NCI-H1417 (cell line): Measurements from ENCODE around the gene RSRC1.

Source experiments
- DNase-seq, 3 experiments: peaks; one replicate each; lab custom pipeline; 2025; lab: John Stamatoyannopoulos, UW

Gene RSRC1

DNA sequence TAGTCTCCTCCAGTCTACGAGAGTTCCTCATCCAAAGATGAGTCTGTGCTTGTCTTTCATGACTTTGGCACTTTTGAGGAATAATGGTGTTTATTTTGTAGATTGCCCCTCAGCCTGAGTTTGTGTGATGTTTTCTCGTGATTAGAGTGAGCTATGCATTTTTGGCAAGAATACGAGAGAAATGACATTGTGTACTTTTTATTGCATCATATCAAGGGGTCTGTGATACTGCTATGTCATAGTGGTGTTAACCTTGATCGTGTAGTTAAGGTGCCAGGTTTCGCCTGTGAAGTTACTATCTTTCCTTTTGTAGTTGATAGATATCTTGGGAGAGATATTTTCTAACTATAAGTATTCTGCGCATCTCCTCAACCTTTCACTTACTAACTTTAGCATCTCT lies 18.9 kb downstream of the RSRC1 start:
- no peak for DNase-seq

DNA sequence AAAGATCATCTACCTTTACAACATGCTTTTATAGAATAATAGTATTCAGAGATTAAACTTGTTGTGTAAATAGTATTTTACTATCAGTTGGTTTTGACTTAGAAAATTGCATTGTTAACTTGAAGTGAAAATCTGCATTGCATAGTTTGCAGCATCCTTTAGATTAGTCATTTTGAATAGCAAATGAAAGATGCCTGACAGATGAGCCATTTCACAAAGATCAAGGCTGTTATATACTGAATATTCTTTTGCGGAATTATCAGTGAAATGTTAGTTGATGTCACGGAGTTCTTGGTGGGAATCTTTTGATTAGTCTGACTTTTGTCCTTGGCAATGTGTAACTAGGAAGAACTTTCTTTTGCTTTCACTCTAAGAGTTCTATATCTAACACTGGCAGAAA lies 24.5 kb downstream of the RSRC1 start:
- no peak for DNase-seq

GRCh38 chr3:158140396-158140795 lies 30.5 kb downstream of the RSRC1 start:
- no peak for DNase-seq

GRCh38 chr3:158148218-158148617 lies 38.3 kb downstream of the RSRC1 start:
- no peak for DNase-seq

DNA sequence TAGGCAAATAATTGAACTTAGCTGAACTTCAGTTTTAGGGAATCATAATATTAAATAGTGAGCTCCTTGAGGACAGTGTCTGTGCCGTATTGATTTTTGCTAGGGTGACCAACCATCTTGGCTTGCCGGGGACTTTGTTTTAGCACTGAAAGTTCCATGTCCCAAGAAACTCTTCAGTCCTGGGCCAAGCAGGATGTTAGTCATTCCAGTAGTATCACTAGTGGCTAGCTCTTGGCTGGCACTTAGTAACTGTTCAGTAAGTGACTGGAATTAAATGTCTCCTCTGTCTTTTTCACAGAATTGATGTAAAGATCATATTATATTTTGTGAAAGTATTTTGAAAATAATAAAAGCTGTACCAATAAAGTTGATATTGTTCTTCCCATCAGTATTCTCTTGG lies 42.3 kb downstream of the RSRC1 start:
- DNase-seq, result no peak

GRCh38 chr3:158158969-158159368 lies 49.1 kb downstream of the RSRC1 start:
- DNase-seq, result no peak

DNA sequence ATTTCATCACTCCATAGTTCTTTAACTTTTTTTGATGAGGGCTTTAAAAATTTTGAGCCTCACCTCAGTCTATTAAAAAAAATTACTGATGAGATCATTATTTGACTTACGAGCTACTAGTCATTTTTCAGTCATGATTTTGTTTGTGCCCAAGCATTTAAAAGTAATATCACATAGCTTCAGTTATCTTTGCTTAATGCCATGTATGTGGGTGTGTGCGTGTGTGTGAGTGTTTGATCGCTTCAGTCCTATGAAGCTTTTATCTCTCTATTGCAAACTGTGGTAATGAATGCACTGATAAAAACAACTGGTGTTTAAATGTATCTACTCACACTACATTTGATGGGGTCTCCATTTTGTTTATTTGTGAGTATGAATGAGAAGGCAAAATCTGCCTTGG lies 49.8 kb downstream of the RSRC1 start:
- DNase-seq, result no peak

- DNase-seq, result no peak
Measured at GRCh38 chr3:158160958-158161357, 51.1 kb downstream of the RSRC1 start.

DNA sequence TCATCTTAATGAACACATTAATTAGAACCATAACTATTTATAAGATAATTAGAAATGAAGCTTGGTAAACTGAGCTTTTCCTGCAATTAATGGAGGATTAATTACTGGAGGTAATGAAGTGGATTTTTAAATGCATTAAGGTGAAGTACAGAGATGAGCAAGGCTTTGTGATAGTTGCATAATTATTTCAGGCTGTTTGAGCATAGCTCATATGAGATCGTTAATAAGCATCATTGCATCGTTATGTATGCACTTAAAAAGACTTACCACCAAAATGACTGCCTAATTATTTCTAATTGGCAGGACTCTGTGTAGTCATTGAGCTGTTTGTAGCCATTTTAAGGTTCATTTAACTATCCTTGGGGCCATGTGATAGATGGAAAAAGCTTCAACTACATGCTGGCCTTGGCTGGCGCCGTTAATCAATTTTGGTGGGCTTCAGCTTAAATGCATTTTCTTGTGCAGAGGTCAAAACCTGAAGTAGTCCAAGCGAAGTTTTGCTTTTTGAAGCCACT lies 55.3 kb downstream of the RSRC1 start:
- peak in 1 of 3 experiments; percentile 61 for DNase-seq

DNA sequence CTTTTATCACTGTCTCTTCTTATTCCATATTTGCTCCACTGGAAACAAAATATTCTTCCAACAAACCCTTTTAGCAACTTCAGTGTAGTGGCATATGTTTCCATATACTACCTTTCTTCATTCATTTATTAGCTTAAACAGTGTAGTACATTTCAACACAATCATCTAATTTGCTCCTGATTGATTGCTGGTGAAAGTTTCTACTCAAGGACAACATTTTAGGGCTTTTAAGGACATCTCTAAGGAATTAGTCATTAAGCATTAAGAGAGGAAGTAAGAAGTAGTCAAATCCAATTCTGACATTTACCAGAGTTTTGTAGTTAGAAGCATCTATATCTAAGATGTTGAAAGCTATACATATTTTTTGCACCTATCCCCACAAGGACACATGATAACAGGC lies 55.8 kb downstream of the RSRC1 start:
- no peak for DNase-seq

DNA sequence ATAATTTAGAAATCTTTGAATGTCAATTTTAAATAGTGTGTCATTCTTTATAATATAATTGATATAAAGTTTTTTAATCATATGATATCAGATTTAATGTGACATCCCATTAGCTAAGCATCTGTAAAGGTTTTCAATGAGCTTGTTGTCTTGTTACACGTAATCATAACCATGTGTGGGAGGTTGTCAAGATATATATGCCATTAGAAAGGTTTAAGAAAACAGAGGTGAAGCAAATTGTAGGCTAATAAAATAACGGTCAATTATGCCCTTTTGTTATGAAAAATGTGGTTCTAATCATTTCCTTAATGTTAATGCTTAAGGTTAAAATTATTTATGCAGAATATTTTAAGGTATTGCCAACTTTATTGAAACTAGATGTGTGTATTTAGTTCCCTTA lies 56.3 kb downstream of the RSRC1 start:
- peak in 1 of 3 experiments; percentile 20 for DNase-seq

- no peak for DNase-seq
Measured at GRCh38 chr3:158167737-158168557, 58.1 kb downstream of the RSRC1 start.

- no peak for DNase-seq
Measured at GRCh38 chr3:158169091-158169491, 59.2 kb downstream of the RSRC1 start.

GRCh38 chr3:158181096-158181495 lies 71.2 kb downstream of the RSRC1 start:
- no peak for DNase-seq

- no peak for DNase-seq
Measured at GRCh38 chr3:158185711-158186110, 75.8 kb downstream of the RSRC1 start.

DNA sequence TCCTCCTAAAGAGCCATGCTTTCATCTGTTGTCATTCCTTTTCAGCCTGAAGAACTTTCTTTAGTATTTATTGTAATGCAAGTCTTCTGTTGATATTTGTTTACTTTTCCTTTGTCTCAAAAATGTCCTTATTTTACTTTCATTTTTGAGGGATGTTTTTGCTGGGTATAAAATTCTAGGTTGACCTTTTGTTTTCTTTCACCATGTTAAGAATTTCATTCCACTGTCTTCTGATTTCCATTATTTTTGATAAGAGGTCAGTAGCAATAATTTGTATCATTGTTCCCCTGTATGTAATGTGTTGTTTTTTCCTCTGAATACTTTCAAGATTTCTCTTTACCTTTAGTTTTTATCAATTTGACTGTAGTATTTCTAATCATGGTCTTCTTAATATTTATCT lies 91.1 kb downstream of the RSRC1 start:
- DNase-seq, result no peak

DNA sequence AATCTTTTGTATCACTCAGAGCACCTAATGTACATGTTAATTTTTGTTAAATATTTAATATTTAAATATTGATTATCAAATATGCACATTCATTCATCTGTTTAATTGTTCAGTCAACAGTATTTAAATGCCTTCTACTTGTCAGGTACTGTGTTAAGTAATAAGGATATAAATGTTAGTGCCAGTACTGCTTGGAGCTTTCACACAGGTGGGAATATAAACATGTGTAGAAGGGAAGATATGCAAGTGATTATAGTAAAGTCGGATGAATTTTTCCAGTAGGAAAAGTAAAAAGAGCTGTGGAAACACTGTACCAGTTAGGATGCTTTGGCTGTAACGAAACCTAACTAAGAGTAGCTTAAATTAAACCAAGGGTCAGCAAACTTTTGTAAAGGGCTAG lies 95.4 kb downstream of the RSRC1 start:
- no peak for DNase-seq

GRCh38 chr3:158205994-158206393 lies 96.1 kb downstream of the RSRC1 start:
- DNase-seq, result no peak

DNA sequence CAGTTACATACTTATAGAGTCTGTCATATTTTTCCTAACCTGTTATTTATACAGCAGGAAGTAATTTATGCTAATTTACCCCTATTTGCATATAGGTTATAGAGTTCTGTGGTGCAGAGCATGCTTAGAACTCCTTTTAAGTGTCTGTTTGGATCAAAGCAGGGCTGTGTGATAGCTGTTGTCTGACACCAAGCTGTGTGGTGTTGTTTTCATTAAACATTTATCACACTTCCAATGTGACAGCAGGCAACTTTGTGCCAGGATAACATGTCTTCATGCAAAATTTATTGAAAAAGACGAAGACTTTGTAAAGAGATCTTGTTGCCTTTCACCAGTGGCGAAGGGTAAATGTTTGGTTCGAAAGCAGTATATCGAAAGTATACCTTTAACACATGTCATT lies 100.2 kb downstream of the RSRC1 start:
- DNase-seq, result no peak

- DNase-seq, result no peak
Measured at GRCh38 chr3:158213461-158213860, 103.6 kb downstream of the RSRC1 start.

DNA sequence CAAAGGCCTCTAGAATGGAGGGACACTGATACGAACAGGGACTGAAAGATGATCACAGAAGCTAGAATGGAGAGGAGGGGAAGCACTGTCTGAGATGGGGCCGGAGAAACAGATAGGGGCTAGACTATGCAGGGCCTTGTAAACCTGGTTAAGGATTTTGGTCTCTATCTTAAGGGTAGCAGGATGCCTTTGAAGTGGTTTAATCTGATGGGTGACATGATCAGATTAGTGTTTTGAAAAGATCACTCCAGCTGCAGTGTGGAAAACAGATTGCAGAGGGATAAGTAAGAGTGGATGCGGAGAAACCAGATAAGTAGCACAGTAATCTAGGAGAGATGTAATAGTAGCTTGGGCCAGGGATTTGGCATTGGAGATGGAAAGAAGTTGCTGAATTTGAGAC lies 108.1 kb downstream of the RSRC1 start:
- no peak for DNase-seq

- DNase-seq, result no peak
Measured at GRCh38 chr3:158220575-158220974, 110.7 kb downstream of the RSRC1 start.

- DNase-seq, result no peak
Measured at GRCh38 chr3:158221426-158221825, 111.5 kb downstream of the RSRC1 start.

DNA sequence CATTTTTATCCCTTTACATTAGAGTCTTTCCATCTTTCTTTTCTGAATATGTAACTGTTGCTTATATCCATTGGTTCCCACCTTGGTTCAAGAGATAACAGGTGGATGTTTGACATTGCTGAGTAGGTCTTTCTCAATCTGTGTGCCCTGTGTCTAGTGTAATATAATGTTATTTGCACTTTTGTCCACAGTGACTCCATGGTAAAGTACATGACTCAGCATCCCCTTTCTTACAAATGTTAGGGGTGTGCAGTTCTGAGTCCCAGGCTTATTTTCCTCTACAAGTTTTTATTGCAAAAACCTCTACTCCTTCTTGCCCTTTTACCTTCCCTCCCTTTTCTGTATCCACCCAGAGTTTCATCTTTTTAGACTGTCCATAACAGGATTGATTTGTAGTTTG lies 116.5 kb downstream of the RSRC1 start:
- DNase-seq, result no peak
